ENCODE results near the gene FAIM2. TPM values are rescaled to one million over a fixed set of nuclear protein-coding genes. Genes with fewer than 3 reads are reported as not detected.

The FAIM2 gene
- total RNA-seq, 1 experiment from 2014 or later: 0.09 TPM

GRCh38 chr12:49878021-49878420 lies 25.7 kb downstream of the FAIM2 start:
- Histone ChIP-seq H3K4me1 (no peaks in the 10 kb centered on the region), H3K27me3 (replicated peaks; ENCODE audit: control insufficient read depth, insufficient read depth, low read length) (no peaks in the 10 kb centered on the region), H3K9me3 (no peaks in the 10 kb centered on the region), H3K4me3 (ENCODE audit: low read depth, low read length) (no peak overlapping the region), H3K36me3 (ENCODE audit: control insufficient read depth, insufficient read depth, low read length) (no peaks in the 10 kb centered on the region)
- Mint-ChIP-seq H3K27ac (ENCODE audit: unreplicated experiment) (no peak overlapping the region), H3K4me1 (ENCODE audit: low read depth, unreplicated experiment) (no peaks in the 10 kb centered on the region), H3K4me3 (ENCODE audit: unreplicated experiment) (no peak overlapping the region), H3K9me3 (ENCODE audit: unreplicated experiment) (peaks cover 36% of the 10 kb centered on the region), H3K27me3 (ENCODE audit: insufficient read depth, unreplicated experiment) (no peaks in the 10 kb centered on the region), H3K36me3 (ENCODE audit: insufficient read depth, unreplicated experiment) (peaks cover 7% of the 10 kb centered on the region)
- ChIA-PET POLR2A (no interaction called here), CTCF (no interaction called here)
- BruUV-seq (replicated peaks): no TSS peak
- intact Hi-C loops (cut with micrococcal nuclease; ENCODE audit: unreplicated experiment): no loop called here
- no peak for TF ChIP-seq CTCF (IDR thresholded peaks at IDR 0.05; ENCODE audit: insufficient read depth in 1 of 2, low read depth in 1 of 2, low read length in 1 of 2, severe bottlenecking in 1 of 2, unreplicated experiment in 1 of 2)
- DNase-seq: no peak

- Mint-ChIP-seq H3K36me3 (ENCODE audit: insufficient read depth, unreplicated experiment) (peaks cover 7% of the 10 kb centered on the region), H3K27me3 (ENCODE audit: insufficient read depth, unreplicated experiment) (no peaks in the 10 kb centered on the region)
- POLR2A ChIA-PET: no interaction called here
Observed at GRCh38 chr12:49877066-49877465, 26.6 kb downstream of the FAIM2 start.

DNA sequence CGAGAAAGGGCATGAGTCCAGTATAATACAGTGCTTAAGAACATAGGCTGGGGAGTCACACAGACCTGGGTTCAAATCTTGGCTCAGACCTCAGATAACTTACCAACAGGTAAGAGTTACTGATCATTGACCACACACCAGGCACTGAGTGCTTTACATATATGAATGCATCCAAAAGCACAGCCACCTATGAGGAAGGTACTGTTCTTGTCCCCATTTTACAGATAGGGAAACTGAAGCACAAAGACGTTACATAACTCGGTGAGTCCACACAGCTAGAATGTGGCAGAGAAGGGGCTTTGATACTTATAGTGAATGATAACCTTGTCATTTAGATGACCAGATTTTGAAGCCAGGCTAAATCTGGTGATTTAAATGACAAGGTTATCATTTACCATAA lies 27.6 kb downstream of the FAIM2 start:
- intact Hi-C loops (cut with micrococcal nuclease; ENCODE audit: unreplicated experiment): no loop called here
- Mint-ChIP-seq H3K36me3 (ENCODE audit: insufficient read depth, unreplicated experiment) (peaks cover 7% of the 10 kb centered on the region), H3K4me1 (ENCODE audit: low read depth, unreplicated experiment) (no peaks in the 10 kb centered on the region), H3K9me3 (ENCODE audit: unreplicated experiment) (peaks cover 36% of the 10 kb centered on the region), H3K27me3 (ENCODE audit: insufficient read depth, unreplicated experiment) (no peaks in the 10 kb centered on the region), H3K4me3 (ENCODE audit: unreplicated experiment) (no peak overlapping the region), H3K27ac (ENCODE audit: unreplicated experiment) (no peak overlapping the region)
- CTCF ChIA-PET: no interaction called here
- Histone ChIP-seq H3K36me3 (ENCODE audit: control insufficient read depth, insufficient read depth, low read length) (no peaks in the 10 kb centered on the region), H3K4me3 (ENCODE audit: low read depth, low read length) (no peak overlapping the region), H3K9me3 (no peaks in the 10 kb centered on the region), H3K4me1 (0 out of 2 replicates have a peak, but pooled peaks cover 5% of the 10 kb centered on the region), H3K27me3 (replicated peaks; ENCODE audit: control insufficient read depth, insufficient read depth, low read length) (no peaks in the 10 kb centered on the region)
- DNase-seq: no peak
- POLR2A ChIA-PET: no interaction called here
- no TSS peak for BruUV-seq (replicated peaks)
- no peak for TF ChIP-seq CTCF (IDR thresholded peaks at IDR 0.05; ENCODE audit: insufficient read depth in 1 of 2, low read depth in 1 of 2, low read length in 1 of 2, severe bottlenecking in 1 of 2, unreplicated experiment in 1 of 2)

More at GRCh38 chr12:49877066-49877465, 26.6 kb downstream of the FAIM2 start:
- Histone ChIP-seq H3K36me3 (ENCODE audit: control insufficient read depth, insufficient read depth, low read length) (no peaks in the 10 kb centered on the region), H3K4me1 (0 out of 2 replicates have a peak, but pooled peaks cover under 1% of the 10 kb centered on the region), H3K4me3 (ENCODE audit: low read depth, low read length) (no peak overlapping the region), H3K27me3 (replicated peaks; ENCODE audit: control insufficient read depth, insufficient read depth, low read length) (no peaks in the 10 kb centered on the region), H3K9me3 (no peaks in the 10 kb centered on the region)
- no peak for TF ChIP-seq CTCF (IDR thresholded peaks at IDR 0.05; ENCODE audit: insufficient read depth in 1 of 2, low read depth in 1 of 2, low read length in 1 of 2, severe bottlenecking in 1 of 2, unreplicated experiment in 1 of 2)
- CTCF ChIA-PET: no interaction called here
- intact Hi-C loops (cut with micrococcal nuclease; ENCODE audit: unreplicated experiment): no loop called here
- H3K4me3 Mint-ChIP-seq (ENCODE audit: unreplicated experiment): no peak overlapping the region
- DNase-seq: no peak
- no peaks in the 10 kb centered on the region for H3K4me1 Mint-ChIP-seq (ENCODE audit: low read depth, unreplicated experiment)
- no peak overlapping the region for H3K27ac Mint-ChIP-seq (ENCODE audit: unreplicated experiment)
- no TSS peak for BruUV-seq (replicated peaks)
- peaks cover 36% of the 10 kb centered on the region for H3K9me3 Mint-ChIP-seq (ENCODE audit: unreplicated experiment)

Measured in Caco-2 (cell line).